ES-I3 (cell line): ENCODE measurements around the gene TAT.
"Not testable (repeated sequence)": the region's sequence is repeated elsewhere in the genome, so short reads cannot be mapped to it uniquely, and the experiment has no call there.

ENCODE experiments used
- H3K36me3 ChIP-seq: 2 replicates; pipeline ENCODE4 v1.6.1; 2013; ENCODE audit warnings: mild to moderate bottlenecking, low read length, control low read depth, moderate library complexity; ENCODE audit not compliant: insufficient read depth
- H3K4me1 ChIP-seq: 2 replicates; pipeline ENCODE4 v1.6.1; 2013; ENCODE audit warnings: mild to moderate bottlenecking, control low read depth, low read length; ENCODE audit not compliant: insufficient read depth
- H3K9ac ChIP-seq: 2 replicates; pipeline ENCODE4 v1.6.1; 2013; ENCODE audit warnings: low read depth, mild to moderate bottlenecking, low read length, moderate library complexity
- H3K9me3 ChIP-seq: 2 replicates; pipeline ENCODE4 v1.6.1; 2013; ENCODE audit warnings: mild to moderate bottlenecking, low read length, moderate library complexity; ENCODE audit not compliant: control insufficient read depth, insufficient read depth

TAT gene

DNA sequence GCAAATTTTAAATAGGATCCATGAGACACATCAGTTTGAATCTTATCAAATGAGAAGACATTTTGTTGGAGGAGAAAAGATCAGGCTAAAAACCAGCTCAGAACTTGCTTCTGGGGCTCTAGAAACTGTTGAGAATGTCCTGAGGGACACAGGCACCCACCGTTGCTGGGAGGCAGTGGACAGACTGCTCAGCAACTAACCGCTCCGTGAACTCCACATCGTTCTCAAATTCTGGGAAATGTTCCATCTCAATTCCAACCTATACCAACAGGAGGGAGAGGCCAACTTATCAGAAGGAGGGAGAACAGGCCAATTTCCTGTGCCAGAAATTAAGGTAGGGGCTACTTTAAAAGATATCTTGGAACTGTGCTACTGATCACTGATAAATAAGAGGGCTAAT is 8.3 kb downstream of the TAT start:
- Histone ChIP-seq H3K9ac (no peak overlapping the region), H3K9me3 (no peaks in the 10 kb centered on the region), H3K36me3 (no peaks in the 10 kb centered on the region), H3K4me1 (no peaks in the 10 kb centered on the region; the same call in 1 of the 2 replicates)

DNA sequence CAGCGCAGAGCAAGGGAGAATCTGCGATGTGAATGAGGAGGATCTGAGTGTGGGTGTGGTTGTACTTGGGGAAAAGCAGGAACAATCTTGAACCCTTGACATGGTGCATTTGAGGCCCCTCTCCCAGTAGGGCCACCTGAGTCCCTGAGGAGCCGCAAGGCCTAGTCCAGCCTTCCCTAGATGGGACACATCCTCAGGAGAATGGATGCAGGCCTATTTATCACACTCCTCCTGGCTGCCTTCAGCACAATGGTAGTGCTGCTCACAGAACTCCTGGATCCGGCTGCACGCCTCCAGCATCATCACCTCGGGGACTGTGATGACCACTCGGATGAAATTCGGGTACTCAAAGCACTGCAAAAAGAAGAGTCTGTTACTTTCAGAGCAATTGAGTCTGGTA is 9.0 kb downstream of the TAT start:
- no peaks in the 10 kb centered on the region for H3K9me3 ChIP-seq
- H3K9ac ChIP-seq = no peak overlapping the region
- no peaks in the 10 kb centered on the region for H3K36me3 ChIP-seq
- no peaks in the 10 kb centered on the region; the same call in 1 of the 2 replicates for H3K4me1 ChIP-seq

DNA sequence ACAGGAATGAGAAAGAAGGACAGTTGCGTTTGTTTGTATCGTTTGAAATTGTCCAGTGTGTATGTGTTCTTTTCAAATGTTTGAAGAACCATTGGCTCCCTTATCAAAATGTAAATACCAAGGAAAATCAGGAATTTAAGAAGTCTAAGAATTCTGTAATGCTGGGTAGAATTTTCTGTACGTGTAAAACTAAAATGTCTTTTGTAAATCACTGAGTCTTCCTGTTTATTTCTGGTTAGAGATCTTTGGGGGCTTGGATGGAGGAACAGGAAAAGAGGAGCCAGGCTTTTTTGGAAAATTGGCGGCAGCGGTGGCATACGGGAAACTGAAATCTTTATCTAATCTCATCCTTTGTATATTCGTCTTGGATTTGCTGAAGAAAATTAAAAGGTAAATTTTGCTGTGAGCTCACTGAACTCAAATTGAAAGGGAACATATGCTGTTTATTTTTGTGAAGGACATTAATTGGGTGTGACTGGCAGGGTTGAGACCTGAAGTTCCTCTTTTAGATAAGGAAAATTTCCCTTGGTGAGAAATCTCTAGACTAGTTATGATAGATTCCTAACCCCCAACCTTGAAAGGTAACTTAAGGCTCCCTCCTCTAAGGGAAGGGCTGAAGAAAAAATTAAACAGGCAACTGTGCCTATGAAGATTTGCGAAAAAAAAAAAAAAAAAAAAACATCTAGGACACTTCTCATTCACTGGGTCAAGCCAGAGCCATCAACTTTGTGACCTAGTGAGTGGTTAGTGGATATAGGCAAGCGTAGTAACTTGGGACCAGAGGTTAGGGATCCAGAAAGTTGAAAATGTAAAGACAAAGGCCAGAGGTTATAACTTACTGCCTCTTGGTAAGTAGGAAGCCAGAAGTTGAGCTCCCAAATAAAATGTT is 10.8 kb downstream of the TAT start:
- Histone ChIP-seq H3K9ac (peak overlapping the region; percentile 48; the same call in 1 of the 2 replicates), H3K4me1 (no peaks in the 10 kb centered on the region; the same call in 1 of the 2 replicates), H3K9me3 (no peaks in the 10 kb centered on the region), H3K36me3 (no peaks in the 10 kb centered on the region)

DNA sequence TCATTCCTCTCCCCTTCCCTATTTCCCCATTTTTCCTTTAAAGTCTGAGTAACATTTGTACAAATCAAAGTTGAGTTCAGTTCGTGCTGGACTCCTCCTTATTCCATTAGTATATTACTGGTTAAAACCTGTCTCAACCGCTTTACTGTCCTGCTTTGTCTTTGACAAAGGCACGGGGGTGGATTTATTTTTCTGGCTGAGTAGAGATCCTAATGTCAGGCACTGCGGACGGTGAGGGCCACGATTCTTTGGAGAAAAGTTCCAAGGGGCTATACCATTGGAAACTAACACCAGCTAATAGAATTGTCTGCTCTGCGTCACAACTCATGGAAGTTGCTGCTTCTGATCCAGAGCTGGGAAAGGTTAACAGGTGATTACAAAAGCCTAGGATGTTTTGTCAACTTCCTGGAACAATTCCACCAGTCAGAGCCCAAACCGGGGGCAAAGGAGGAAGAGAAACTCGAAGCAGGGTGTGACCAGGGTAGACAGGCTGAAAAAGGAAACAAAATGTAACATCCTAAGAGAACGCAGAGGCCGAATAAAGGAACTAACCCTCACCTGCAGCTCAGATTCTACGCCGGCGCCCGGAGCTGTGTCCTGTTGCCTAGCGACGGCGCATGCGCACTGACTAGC is 12.4 kb downstream of the TAT start:
- Histone ChIP-seq H3K9ac (peak overlapping the region; percentile 48; the same call in 1 of the 2 replicates), H3K9me3 (no peaks in the 10 kb centered on the region), H3K36me3 (no peaks in the 10 kb centered on the region), H3K4me1 (no peaks in the 10 kb centered on the region; the same call in 1 of the 2 replicates)

DNA sequence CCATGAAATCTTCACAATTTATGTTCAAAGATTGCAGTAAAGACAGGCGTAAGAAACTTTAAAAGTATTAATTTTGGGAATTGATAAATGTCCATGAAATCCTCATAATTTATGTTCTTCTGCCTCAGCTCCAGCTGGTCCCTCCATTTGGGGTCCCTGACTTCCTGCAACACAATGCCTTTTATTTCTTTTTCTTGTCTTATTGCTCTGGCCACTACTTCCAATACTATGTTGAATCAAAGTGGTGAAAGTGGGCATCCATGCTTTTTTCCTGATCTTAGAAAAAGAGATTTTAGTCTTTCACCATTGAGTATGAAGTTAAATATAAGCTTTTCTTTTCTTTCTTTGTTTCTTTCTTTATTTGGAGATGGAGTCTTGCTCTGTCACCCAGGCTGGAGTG is 14.3 kb downstream of the TAT start:
- Histone ChIP-seq H3K36me3 (no peaks in the 10 kb centered on the region), H3K9ac (no peak overlapping the region), H3K9me3 (no peaks in the 10 kb centered on the region), H3K4me1 (no peaks in the 10 kb centered on the region; the same call in 1 of the 2 replicates)

DNA sequence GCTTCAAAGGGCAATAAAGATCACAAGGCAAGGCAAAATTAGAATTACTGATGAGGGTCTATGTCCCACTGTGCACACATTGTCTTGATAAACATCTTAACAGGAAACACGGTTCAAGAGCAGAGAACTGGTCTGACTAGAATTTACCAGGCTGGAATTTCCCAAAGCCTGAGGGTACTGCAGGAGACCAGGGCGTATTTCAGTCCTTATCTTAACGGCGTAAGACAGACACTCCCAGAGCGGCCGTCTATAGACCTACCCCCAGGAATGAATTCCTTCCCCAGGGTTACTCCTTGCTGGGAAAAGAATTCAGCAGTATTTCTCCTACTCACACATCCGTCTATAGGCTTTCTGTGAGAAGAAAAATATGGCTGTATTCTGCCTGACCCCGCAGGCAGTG is 15.0 kb downstream of the TAT start:
- H3K4me1 ChIP-seq, H3K9ac ChIP-seq, H3K9me3 ChIP-seq, H3K36me3 ChIP-seq: not testable (repeated sequence)

DNA sequence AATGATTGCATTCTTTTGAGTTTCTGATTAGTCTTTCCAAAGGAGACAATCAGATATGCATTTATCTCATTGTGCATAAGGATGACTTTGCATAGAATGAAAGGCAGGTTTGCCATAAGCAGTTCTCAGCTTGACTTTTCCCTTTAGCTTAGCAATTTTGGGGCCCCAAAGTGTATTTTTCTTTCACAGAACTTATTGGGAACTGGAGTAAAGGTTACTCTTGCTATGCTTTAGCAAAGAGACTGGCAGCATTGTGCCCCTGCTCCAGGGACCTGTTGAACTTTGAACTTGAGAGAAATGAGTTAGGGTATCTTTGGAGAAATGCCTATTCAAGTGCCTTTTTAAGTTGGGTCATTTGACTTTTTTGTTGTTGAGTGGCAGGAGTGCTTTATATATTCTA is 17.0 kb downstream of the TAT start:
- Histone ChIP-seq H3K9ac (no peak overlapping the region), H3K36me3 (no peaks in the 10 kb centered on the region), H3K4me1 (no peaks in the 10 kb centered on the region), H3K9me3 (no peaks in the 10 kb centered on the region)

DNA sequence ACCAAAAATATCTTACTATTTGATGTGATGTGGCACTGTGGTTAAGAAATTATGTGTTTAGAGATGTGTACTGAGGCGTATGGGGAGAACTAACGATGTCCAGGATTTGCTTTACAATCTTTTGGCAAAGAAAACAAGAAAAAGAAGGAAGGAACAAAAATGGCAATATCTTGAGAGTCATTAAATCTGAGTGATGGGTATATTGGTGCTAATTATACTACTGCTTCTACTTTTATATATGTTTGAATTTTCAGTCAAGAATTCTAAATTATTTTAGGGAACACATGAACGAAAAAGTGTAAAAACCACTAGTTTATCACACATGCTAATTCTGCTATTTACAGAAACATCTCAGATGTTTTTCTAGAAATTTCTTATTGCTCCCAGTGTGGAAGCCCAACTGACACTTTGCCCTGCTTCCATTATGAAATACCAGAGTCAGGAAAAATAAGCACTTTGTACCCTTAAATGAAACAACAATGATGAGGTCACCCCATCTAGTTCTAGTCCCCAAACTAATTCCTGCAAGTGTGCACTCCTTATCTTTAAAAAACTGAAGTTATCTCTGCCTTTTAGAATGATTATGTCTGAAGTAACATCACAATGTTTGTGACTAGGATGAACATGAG is 18.8 kb downstream of the TAT start:
- Histone ChIP-seq H3K9ac (no peak overlapping the region), H3K9me3 (no peaks in the 10 kb centered on the region), H3K4me1 (no peaks in the 10 kb centered on the region), H3K36me3 (no peaks in the 10 kb centered on the region)

DNA sequence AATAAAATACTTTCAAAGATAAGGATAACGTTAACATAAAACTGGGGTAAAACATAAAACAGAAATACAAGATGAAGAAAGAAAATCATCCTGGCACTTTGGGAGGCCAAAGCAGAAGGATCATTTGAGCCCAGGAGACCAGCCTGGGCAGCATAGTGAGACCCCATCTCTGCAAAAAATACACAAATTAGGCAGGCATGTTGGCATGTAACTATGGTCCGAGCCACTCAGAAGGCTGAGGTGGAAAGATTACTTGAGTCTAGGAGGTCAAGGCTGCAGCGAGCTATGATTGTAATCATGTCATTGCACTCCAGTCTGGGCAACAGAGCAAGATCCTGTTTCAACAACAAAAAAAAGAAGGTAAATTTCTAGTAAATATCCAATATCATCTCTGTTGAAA is 19.6 kb downstream of the TAT start:
- Histone ChIP-seq H3K9ac (no peak overlapping the region), H3K36me3 (no peaks in the 10 kb centered on the region), H3K4me1 (no peaks in the 10 kb centered on the region), H3K9me3 (no peaks in the 10 kb centered on the region)

DNA sequence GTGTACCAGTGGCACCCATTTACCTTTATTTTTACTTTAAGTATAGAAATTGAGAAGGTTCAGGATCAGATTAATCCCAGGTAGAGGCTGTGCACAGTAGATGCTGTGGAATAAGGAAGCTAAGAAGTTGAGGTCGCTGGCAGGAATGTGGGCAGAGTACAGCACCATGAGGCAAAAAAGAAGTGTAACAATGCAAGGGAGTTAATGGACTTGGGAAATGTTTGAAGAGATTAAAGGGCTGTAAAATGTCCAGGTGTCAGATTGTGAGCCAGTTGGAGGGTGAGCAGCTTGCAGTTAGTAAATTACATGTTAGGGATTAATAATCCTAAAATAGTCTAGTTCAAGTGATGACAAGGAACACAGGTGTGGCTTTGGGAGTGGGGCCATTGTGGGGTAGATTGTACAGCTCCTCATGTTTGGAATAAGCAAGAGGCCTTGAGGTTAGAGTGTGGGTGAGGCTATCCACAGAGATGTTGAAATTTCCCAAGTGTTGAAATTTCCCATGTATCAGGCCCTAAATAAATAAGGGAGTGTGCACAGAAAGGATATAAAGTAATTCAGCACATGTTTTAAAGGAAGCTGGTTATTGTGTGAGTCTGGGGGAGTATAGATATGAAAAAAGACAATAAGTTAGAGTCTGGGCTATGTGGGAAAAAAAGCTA is 21.5 kb downstream of the TAT start:
- no peaks in the 10 kb centered on the region for H3K36me3 ChIP-seq
- no peaks in the 10 kb centered on the region for H3K4me1 ChIP-seq
- H3K9ac ChIP-seq = no peak overlapping the region
- no peaks in the 10 kb centered on the region for H3K9me3 ChIP-seq

DNA sequence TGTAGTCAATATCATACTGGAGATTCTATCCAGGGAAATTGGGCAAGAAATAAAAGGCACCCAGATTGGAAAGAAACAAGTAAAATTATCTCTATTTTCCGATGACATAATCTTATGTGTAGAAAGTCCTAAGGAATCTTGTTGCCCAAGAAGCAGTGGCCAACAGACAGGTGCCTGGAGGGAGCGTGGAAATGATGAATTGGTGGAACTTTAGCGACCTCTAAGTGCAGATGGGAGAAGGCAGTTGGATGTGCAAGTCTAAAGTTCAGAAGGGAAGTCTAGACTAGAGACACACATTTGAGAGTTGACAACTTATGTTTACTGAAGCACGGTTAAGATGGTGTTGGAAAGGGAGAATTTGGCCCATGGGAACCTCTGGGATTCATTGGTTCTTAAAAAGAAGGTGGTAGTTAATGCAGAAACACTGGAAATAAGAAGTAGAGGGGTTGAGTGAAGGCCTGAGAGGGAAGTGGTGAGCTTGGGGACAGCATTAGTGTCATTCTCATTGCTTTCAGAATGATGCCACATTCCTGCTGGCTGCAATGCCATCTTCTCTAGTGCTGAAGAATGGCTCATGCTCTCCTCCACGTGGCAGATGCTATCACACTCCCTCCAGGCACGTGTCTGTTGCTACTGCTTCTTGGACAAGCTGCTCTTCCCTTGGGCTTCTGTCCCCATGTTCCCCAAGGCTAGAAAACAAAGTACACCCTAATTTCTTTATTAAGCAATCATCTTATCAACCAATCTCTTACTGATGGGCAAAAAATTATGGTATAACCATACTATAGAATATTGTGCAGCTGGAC is 24.0 kb downstream of the TAT start:
- H3K9ac ChIP-seq = no peak overlapping the region
- no peaks in the 10 kb centered on the region for H3K9me3 ChIP-seq

DNA sequence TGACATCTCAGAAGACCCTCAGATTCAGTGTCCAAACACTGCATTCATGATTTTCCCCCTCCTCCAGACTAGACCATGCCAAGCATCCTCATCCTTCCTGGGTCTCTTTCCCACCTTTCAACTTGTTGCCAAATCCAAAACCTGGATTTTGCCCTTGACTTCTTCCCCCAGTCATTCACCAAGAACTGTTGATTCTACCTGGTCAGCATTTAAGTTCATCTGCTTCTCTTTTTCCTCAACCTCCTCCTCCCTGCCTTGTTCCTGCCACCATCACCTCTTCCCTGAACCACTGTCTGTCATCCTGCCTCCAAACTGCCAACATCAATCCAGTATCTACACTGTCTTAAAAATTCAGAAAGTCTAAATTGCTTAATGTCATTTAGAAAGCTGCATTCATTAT is 29.7 kb downstream of the TAT start:
- Histone ChIP-seq H3K4me1 (no peaks in the 10 kb centered on the region), H3K36me3 (no peaks in the 10 kb centered on the region), H3K9ac (no peak overlapping the region), H3K9me3 (no peaks in the 10 kb centered on the region)

More for the DNA sequence above, 24.0 kb downstream of the TAT start:
- Histone ChIP-seq H3K36me3 (no peaks in the 10 kb centered on the region), H3K4me1 (no peaks in the 10 kb centered on the region)

DNA sequence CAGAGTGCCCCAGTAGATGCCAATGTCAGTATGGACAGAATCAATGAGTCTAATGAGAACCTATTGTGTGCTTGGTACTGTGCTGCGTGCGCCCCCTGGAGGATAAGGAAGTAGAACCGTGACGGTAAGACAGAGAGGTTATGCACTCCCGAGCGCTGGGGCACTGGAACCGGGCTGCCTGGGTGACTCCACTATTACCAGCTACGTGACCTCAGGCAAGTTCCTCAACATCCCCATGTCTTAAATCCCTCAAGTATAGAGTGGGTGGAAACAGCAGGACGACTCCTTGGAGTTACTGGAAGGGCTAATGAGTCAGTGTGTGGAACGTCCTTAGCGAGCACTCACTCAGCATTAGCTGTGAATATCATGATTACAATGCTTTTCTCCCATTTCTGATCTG is 34.5 kb downstream of the TAT start:
- no peaks in the 10 kb centered on the region for H3K9me3 ChIP-seq
- H3K4me1 ChIP-seq = no peaks in the 10 kb centered on the region
- H3K36me3 ChIP-seq = no peaks in the 10 kb centered on the region
- H3K9ac ChIP-seq = no peak overlapping the region

DNA sequence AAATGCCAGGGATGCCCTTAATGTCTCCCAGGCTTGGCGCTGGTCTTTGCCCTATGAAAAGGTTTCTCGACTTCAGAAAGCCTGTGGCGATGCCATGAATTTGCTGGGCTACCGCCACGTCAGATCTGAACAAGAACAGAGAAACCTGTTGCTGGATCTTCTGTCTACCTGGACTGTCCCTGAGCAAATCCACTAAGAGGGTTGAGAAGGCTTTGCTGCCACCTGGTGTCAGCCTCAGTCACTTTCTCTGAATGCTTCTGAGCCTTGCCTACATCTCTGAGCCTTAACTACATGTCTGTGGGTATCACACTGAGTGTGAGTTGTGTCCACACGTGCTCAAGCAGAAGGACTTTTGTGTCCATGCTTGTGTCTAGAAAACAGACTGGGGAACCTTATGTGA is 39.2 kb downstream of the TAT start:
- Histone ChIP-seq H3K36me3 (no peaks in the 10 kb centered on the region), H3K9me3 (no peaks in the 10 kb centered on the region), H3K9ac (no peak overlapping the region), H3K4me1 (no peaks in the 10 kb centered on the region)
